B cell (primary cell): ENCODE results near the gene RBMX. TPM values are rescaled to one million over a fixed set of nuclear protein-coding genes. Genes with fewer than 3 reads are reported as not detected.
"Not testable (repeated sequence)": the region's sequence is repeated elsewhere in the genome, so short reads cannot be mapped to it uniquely, and the experiment has no call there.

ENCODE experiments used
- ATAC-seq: fragments of 200-7000 bp; cut with Tn5 transposase; one replicate; pipeline ENCODE4 v1.10.0; 2021; ENCODE audit warnings: low read depth, mild to moderate bottlenecking, moderate number of reproducible peaks, moderate library complexity
- CTCF ChIA-PET: fragments of 350-600 bp; sonication (Branson Sonifier 250); formaldehyde crosslinking; loops from one replicate; lab custom pipeline; 2021; ENCODE audit warnings: antibody characterized with exemption, inconsistent platforms; lab: Charles Lee
- POLR2A ChIA-PET: fragments of 350-600 bp; sonication (Branson Sonifier 250); formaldehyde crosslinking; loops from one replicate; lab custom pipeline; 2021; ENCODE audit warnings: antibody characterized with exemption; lab: Charles Lee
- DNase-seq: peaks from one replicate; pipeline ENCODE4 v3.0.0; 2013
- H2AFZ ChIP-seq: 2 replicates; pipeline ENCODE4 v1.6.1; 2012; ENCODE audit warnings: mild to moderate bottlenecking, low read depth, low read length; ENCODE audit not compliant: insufficient read depth, poor library complexity, severe bottlenecking
- H3K27ac ChIP-seq, 2 donors: 1 replicate in 1 of 2; 2 replicates in 1 of 2; pipeline ENCODE4 v1.5.1; 2012 to 2013; ENCODE audit warnings: low read length in 2 of 2, mild to moderate bottlenecking in 2 of 2, moderate library complexity in 1 of 2
- H3K27me3 ChIP-seq, 4 experiments: fragments of 200-600 bp in 1 of 4; sonication (generic) in 1 of 4; replicated peaks in 1 of 4; 1 replicate in 2 of 4; 2 replicates in 2 of 4; pipeline versions ENCODE4 v1.6.1 to v1.7.0; 2013 to 2016; ENCODE audit warnings: low read length in 3 of 4, mild to moderate bottlenecking in 2 of 4, mixed read lengths in 1 of 4, moderate library complexity in 1 of 4; ENCODE audit not compliant: insufficient read depth in 4 of 4, control insufficient read depth in 3 of 4; ENCODE audit errors: control extremely low read depth in 1 of 4
- H3K36me3 ChIP-seq, 2 experiments: replicated peaks in 1 of 2; 1 replicate in 1 of 2; 2 replicates in 1 of 2; pipeline versions ENCODE4 v1.6.1 to v1.7.1; 2013; ENCODE audit warnings: low read length in 1 of 2; ENCODE audit not compliant: insufficient read depth in 2 of 2, control insufficient read depth in 1 of 2; ENCODE audit errors: control extremely low read depth in 1 of 2, extremely low read depth in 1 of 2
- H3K4me1 ChIP-seq, 2 donors: fragments of 200-600 bp in 1 of 2; sonication (generic) in 1 of 2; 1 replicate in 1 of 2; 2 replicates in 1 of 2; pipeline versions ENCODE4 v1.5.1 to v1.6.1; 2013 to 2017; ENCODE audit warnings: low read length in 2 of 2; ENCODE audit not compliant: control insufficient read depth in 2 of 2, insufficient read depth in 2 of 2
- H3K4me2 ChIP-seq: replicated peaks from 2 replicates; pipeline ENCODE3; 2012; ENCODE audit warnings: mild to moderate bottlenecking, low read depth, low read length; ENCODE audit not compliant: poor library complexity, severe bottlenecking
- H3K4me3 ChIP-seq, 5 experiments: fragments of 200-600 bp in 1 of 5; sonication (generic) in 1 of 5; 1 replicate in 3 of 5; 2 replicates in 2 of 5; pipeline versions ENCODE4 v1.5.1 to v1.7.0; 2011 to 2016; ENCODE audit warnings: low read length in 4 of 5, mild to moderate bottlenecking in 4 of 5, low read depth in 2 of 5, control low read depth in 1 of 5, moderate library complexity in 1 of 5; ENCODE audit not compliant: insufficient read depth in 1 of 5; ENCODE audit errors: control extremely low read depth in 1 of 5, extremely low read depth in 1 of 5
- H3K79me2 ChIP-seq: fragments of 200-600 bp; sonication (generic); one replicate; pipeline ENCODE4 v1.6.0; 2016; ENCODE audit warnings: low read length; ENCODE audit not compliant: control insufficient read depth, insufficient read depth
- H3K9ac ChIP-seq: fragments of 200-600 bp; sonication (generic); 2 replicates; pipeline ENCODE4 v1.6.1; 2017; ENCODE audit warnings: mild to moderate bottlenecking, low read length, moderate library complexity
- H3K9me3 ChIP-seq, 3 donors: one replicate each; pipeline versions ENCODE4 v1.6.1 to v1.7.1; 2013; ENCODE audit warnings: low read length in 2 of 3; ENCODE audit not compliant: control insufficient read depth in 2 of 3, insufficient read depth in 1 of 3; ENCODE audit errors: control extremely low read depth in 1 of 3
- H4K20me1 ChIP-seq: 2 replicates; pipeline ENCODE4 v1.6.0; 2012; ENCODE audit warnings: mild to moderate bottlenecking, low read length; ENCODE audit not compliant: insufficient read depth, control insufficient read depth, poor library complexity, severe bottlenecking
- H3K27ac Mint-ChIP-seq: one replicate; pipeline ENCODE4 v1.8.0; 2021; ENCODE audit warnings: mixed read lengths
- H3K27me3 Mint-ChIP-seq: one replicate; pipeline ENCODE4 v1.8.0; 2021; ENCODE audit warnings: mixed read lengths
- H3K4me1 Mint-ChIP-seq: one replicate; pipeline ENCODE4 v1.8.0; 2021; ENCODE audit warnings: mixed read lengths
- H3K4me3 Mint-ChIP-seq: one replicate; pipeline ENCODE4 v1.8.0; 2021; ENCODE audit warnings: mixed read lengths
- H3K9me3 Mint-ChIP-seq: one replicate; pipeline ENCODE4 v1.8.0; 2022; ENCODE audit warnings: mixed read lengths; ENCODE audit not compliant: insufficient read depth
- EZH2 ChIP-seq: IDR thresholded peaks from 2 replicates; pipeline ENCODE4 v1.6.1; 2012; ENCODE audit warnings: borderline replicate concordance, low read depth, mild to moderate bottlenecking, moderate library complexity, low read length; ENCODE audit not compliant: insufficient read depth, poor library complexity, severe bottlenecking
- WGBS: methylation state at CpG from one replicate; pipeline ENCODE4 v1.1.5; 2013; ENCODE audit warnings: missing lambda C conversion rate; ENCODE audit not compliant: insufficient coverage; 5-methylcytosine and 5-hydroxymethylcytosine counted together
- intact Hi-C: fragments of 100-400 bp; cut with micrococcal nuclease; formaldehyde crosslinking; loops from one replicate; pipeline ENCODE4 v1.10.0; 2022
- polyA plus RNA-seq: library from polyadenylated mRNA; depleted of rRNA; stranded (reverse); fragments of >200 nt; gene quantifications from 2 replicates; pipeline ENCODE4 v1.2.3, GENCODE V29; 2012
- total RNA-seq, 2 donors: library from RNA; stranded (reverse); fragments of 120-200 nt in 1 of 2; gene quantifications; 1 replicate in 1 of 2; 2 replicates in 1 of 2; pipeline versions ENCODE4 v1.2.3 to v1.2.4, GENCODE V29; 2013 to 2022
- TF ChIP-seq, protein P1 (sequence below): fragments of 200-600 bp; IDR thresholded peaks from one replicate; pipeline ENCODE4 v1.8.0; 2022; ENCODE audit warnings: antibody characterized with exemption, mild to moderate bottlenecking

RBMX gene
- total and polyA plus RNA-seq, 2 donors (not counting 1 experiment from before 2014, with no cell fraction given) = 164 to 239 TPM

DNA sequence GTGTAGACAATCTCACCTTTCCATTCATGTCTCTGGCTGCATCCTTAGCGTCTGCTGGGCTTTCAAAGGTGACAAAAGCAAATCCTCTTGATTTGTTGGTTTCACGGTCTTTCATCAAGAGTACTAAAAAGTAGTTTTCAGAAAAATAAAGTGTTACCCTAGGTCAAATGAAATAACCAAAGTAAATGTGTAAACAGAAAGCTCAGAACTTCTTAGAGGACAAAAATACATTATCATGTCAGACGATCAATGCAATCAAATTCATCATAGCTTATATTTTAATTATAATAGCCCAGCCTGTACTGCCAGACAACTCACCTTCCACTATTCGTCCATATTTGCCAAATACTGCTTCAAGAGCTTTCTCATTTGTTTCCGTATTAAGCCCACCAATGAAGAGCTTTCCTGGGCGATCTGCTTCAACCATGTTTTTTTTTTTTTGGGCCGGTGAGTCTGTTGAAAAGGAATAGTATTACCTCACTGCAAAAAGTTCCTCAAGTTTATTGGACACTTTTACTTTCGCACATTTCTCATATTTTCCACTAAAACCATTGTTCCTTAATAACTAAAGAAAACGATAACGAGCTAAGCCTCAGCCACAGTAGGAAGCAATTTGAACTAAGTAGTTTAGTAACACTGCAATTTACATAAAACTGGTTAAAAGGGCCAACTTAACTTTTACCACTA is 1.4 kb downstream of the RBMX start:
- TF ChIP-seq, protein P1, sequence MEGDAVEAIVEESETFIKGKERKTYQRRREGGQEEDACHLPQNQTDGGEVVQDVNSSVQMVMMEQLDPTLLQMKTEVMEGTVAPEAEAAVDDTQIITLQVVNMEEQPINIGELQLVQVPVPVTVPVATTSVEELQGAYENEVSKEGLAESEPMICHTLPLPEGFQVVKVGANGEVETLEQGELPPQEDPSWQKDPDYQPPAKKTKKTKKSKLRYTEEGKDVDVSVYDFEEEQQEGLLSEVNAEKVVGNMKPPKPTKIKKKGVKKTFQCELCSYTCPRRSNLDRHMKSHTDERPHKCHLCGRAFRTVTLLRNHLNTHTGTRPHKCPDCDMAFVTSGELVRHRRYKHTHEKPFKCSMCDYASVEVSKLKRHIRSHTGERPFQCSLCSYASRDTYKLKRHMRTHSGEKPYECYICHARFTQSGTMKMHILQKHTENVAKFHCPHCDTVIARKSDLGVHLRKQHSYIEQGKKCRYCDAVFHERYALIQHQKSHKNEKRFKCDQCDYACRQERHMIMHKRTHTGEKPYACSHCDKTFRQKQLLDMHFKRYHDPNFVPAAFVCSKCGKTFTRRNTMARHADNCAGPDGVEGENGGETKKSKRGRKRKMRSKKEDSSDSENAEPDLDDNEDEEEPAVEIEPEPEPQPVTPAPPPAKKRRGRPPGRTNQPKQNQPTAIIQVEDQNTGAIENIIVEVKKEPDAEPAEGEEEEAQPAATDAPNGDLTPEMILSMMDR = no peak
- TF ChIP-seq EZH2 = no peak
- peaks cover 9% of the 10 kb centered on the region for H3K4me1 Mint-ChIP-seq
- H3K9me3 Mint-ChIP-seq = no peaks in the 10 kb centered on the region
- peaks cover 0 to 8% of the 10 kb centered on the region in 2 donors for H3K4me1 ChIP-seq
- no peak for ATAC-seq
- ChIA-PET CTCF (interaction anchor here (0.8 to 1.4 kb wide), 5 partner anchors 30 to 132 kb away, joined by 3 to 6 read pairs (median 3); no protein-coding TSS in a partner anchor), POLR2A (interaction anchor here (0.7 to 2.9 kb wide), 3 partner anchors 30 to 168 kb away, joined by 3 to 12 read pairs (median 7); no protein-coding TSS in a partner anchor)
- peaks cover 34% of the 10 kb centered on the region for H3K79me2 ChIP-seq
- peak overlapping the region; percentile 99 for H3K9ac ChIP-seq
- peak overlapping the region; percentile 100 for H3K27ac Mint-ChIP-seq
- H3K4me3 Mint-ChIP-seq = peak overlapping the region; percentile 98
- H3K4me3 ChIP-seq = peak overlapping the region; percentile 67 to 97 (median 87)
- no peaks in the 10 kb centered on the region for H3K27me3 Mint-ChIP-seq
- no CpG with 5 or more reads among the region's 10 CpGs for WGBS
- peaks cover 0 to 4% (median 0%) of the 10 kb centered on the region in 3 donors for H3K9me3 ChIP-seq
- H3K27ac ChIP-seq = peak overlapping the region; percentile 96
- no peak overlapping the region for H2AFZ ChIP-seq
- H3K4me2 ChIP-seq = peak overlapping the region; percentile 68
- no peaks in the 10 kb centered on the region for H3K27me3 ChIP-seq
- no peaks in the 10 kb centered on the region for H4K20me1 ChIP-seq
- intact Hi-C loops = no loop called here
- peak; percentile 31 for DNase-seq
- peaks cover 0 to 39% of the 10 kb centered on the region in 2 experiments for H3K36me3 ChIP-seq

DNA sequence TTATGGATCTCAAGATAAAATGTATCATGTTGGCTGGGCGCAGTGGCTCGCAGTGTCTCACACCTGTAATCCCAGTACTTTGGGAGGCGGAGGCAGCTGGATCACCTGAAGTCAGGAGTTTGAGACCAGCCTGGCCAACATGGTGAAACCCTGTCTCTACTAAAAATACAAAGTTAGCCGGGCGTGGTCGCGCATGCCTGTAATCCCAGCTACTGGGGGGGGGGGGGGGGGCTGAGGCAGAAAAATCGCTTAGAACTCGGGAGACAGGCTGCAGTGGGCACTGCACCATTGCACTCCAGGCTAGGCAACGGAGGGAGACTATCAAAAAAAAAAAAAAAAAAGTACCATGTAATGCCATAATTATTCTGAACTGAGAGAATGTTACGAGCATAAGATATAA is 2.1 kb downstream of the RBMX start:
- TF ChIP-seq EZH2 = no peak
- TF ChIP-seq, protein P1 = no peak
- H3K27ac ChIP-seq = no peak overlapping the region
- peaks cover 0 to 39% of the 10 kb centered on the region in 2 experiments for H3K36me3 ChIP-seq

DNA sequence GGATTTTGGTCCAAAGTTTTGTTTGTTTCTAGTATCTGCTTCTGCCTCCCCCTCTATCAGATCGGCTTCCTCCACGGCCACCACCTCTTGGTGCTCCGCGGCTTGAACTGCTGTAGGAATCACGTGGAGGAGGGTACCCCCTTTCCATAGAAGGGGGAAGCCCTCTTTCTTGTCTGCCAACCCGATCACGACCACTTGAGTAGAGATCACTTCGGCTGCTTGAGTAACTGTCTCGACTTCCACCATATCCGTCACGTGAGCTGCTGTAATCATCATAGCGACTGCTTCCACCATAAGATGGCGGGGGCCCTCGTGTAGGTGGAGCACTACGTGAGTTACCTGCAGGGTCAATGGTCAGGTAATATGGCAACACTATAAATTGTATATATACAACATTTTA is 6.4 kb downstream of the RBMX start:
- H3K4me3 Mint-ChIP-seq, H3K9me3 Mint-ChIP-seq, H3K27me3 Mint-ChIP-seq, H3K27me3 ChIP-seq, intact Hi-C loops, H3K4me2 ChIP-seq, CTCF ChIA-PET, DNase-seq, H3K4me3 ChIP-seq, ATAC-seq, POLR2A ChIA-PET, H3K27ac Mint-ChIP-seq, H3K27ac ChIP-seq, H3K4me1 ChIP-seq, H4K20me1 ChIP-seq, H2AFZ ChIP-seq, H3K9me3 ChIP-seq, H3K9ac ChIP-seq: not testable (repeated sequence)
- WGBS = no CpG with 5 or more reads among the region's 15 CpGs
- H3K36me3 ChIP-seq = peaks cover 0 to 60% of the 10 kb centered on the region in 2 experiments
- H3K79me2 ChIP-seq = peaks cover 19% of the 10 kb centered on the region
- peaks cover 15% of the 10 kb centered on the region for H3K4me1 Mint-ChIP-seq

More for the DNA sequence above, 2.1 kb downstream of the RBMX start:
- no peaks in the 10 kb centered on the region for H3K9me3 Mint-ChIP-seq
- Histone ChIP-seq H3K9ac (peak overlapping the region; percentile 99), H3K4me1 (peaks cover 0 to 8% of the 10 kb centered on the region in 2 donors), H3K4me2 (peak overlapping the region; percentile 68), H3K79me2 (peaks cover 34% of the 10 kb centered on the region), H3K9me3 (peaks cover 0 to 4% (median 0%) of the 10 kb centered on the region in 3 donors), H3K4me3 (peak overlapping the region in 2 of 5 experiments; percentile 87 to 97), H2AFZ (no peak overlapping the region), H4K20me1 (no peaks in the 10 kb centered on the region), H3K27me3 (no peaks in the 10 kb centered on the region)
- peaks cover 9% of the 10 kb centered on the region for H3K4me1 Mint-ChIP-seq
- DNase-seq = no peak
- intact Hi-C loops = no loop called here
- no CpG with 5 or more reads among the region's 11 CpGs for WGBS
- no peak for ATAC-seq
- no peak overlapping the region for H3K27ac Mint-ChIP-seq
- no peaks in the 10 kb centered on the region for H3K27me3 Mint-ChIP-seq
- H3K4me3 Mint-ChIP-seq = peak overlapping the region; percentile 98
- CTCF ChIA-PET = interaction anchor here (1.2 to 1.4 kb wide), 3 partner anchors 31 to 131 kb away, joined by 3 to 6 read pairs (median 4); no protein-coding TSS in a partner anchor
- POLR2A ChIA-PET = interaction anchor here (2.9 kb wide), 1 partner anchor 31 kb away, joined by 12 read pairs; no protein-coding TSS in a partner anchor
